Measurements from ENCODE around the gene GRK5. TPM values are rescaled to one million over a fixed set of nuclear protein-coding genes. Genes with fewer than 3 reads are reported as not detected.
A peak's percentile ranks its signal among the peaks of the same experiment; 100 is the strongest.

GRK5 gene
- total RNA-seq, 1 experiment from 2014 or later: 58.2 TPM

DNA sequence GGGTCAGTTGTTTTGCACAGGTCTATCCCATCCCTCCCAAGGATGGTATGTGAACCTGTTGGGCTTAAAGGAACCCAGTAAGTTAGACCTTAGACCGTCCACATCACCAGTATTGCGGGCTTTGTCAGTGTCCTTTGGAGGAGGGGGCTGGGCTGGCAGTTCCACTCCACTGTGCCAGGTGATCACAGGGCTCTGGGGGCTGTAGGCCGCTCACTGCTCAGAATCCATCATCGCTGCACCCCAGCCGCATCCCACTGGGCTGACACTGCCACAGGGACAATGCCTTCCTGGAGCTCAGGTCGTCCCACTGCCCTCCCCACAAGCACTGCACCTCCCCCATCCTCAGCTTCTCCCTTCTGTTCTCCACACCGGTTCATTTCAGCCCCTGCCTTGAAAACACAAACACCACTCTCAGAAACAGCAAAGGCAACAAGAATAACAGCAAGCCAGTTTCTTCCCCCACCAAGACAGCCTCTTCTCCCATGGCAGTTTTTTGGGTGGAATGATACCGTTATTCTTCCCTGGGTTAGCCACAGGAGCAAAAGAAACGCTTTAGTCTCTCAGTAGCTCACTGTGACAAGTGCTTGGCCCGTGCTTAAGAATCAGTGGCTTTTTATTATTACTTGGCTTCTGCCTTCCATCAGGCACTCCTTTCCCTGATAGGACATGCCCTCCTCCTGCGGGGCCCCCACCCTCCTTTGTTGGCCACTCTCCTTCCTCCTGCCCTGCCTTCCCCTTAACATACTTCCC, 111.2 kb downstream of the GRK5 start:
- CTCF ChIA-PET: no interaction called here
- TF ChIP-seq, protein P1, sequence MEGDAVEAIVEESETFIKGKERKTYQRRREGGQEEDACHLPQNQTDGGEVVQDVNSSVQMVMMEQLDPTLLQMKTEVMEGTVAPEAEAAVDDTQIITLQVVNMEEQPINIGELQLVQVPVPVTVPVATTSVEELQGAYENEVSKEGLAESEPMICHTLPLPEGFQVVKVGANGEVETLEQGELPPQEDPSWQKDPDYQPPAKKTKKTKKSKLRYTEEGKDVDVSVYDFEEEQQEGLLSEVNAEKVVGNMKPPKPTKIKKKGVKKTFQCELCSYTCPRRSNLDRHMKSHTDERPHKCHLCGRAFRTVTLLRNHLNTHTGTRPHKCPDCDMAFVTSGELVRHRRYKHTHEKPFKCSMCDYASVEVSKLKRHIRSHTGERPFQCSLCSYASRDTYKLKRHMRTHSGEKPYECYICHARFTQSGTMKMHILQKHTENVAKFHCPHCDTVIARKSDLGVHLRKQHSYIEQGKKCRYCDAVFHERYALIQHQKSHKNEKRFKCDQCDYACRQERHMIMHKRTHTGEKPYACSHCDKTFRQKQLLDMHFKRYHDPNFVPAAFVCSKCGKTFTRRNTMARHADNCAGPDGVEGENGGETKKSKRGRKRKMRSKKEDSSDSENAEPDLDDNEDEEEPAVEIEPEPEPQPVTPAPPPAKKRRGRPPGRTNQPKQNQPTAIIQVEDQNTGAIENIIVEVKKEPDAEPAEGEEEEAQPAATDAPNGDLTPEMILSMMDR (conservative IDR thresholded peaks at IDR 0.05; ENCODE audit: low read depth, low read length): no peak
- no peak for TF ChIP-seq EZH2 (IDR thresholded peaks at IDR 0.05; ENCODE audit: borderline replicate concordance, low read depth, low read length, poor library complexity, severe bottlenecking)
- no TSS peak for BruUV-seq (replicated peaks)
- H3K27me3 ChIP-seq (replicated peaks; ENCODE audit: insufficient read depth, low read depth, low read length, poor library complexity): no peaks in the 10 kb centered on the region
- H3K4me3 ChIP-seq (ENCODE audit: low read depth, low read length, poor library complexity, severe bottlenecking): no peak overlapping the region
- H3K4me1 ChIP-seq (ENCODE audit: insufficient read depth, low read length, poor library complexity, severe bottlenecking): peaks cover 68% of the 10 kb centered on the region
- no peak for DNase-seq (ENCODE audit: low spot score)
- peaks cover 6% of the 10 kb centered on the region for H3K9me3 ChIP-seq (ENCODE audit: low read depth, low read length, poor library complexity, severe bottlenecking)
- intact Hi-C loops (cut with micrococcal nuclease; ENCODE audit: unreplicated experiment): no loop called here
- POLR2A ChIA-PET (ENCODE audit: low non-redundant PET): no interaction called here
- peak overlapping the region; percentile 77 for H3K27ac ChIP-seq (ENCODE audit: low read depth, low read length, poor library complexity, severe bottlenecking)
- no peaks in the 10 kb centered on the region for H3K36me3 ChIP-seq (ENCODE audit: insufficient read depth, low read length, poor library complexity, severe bottlenecking)

DNA sequence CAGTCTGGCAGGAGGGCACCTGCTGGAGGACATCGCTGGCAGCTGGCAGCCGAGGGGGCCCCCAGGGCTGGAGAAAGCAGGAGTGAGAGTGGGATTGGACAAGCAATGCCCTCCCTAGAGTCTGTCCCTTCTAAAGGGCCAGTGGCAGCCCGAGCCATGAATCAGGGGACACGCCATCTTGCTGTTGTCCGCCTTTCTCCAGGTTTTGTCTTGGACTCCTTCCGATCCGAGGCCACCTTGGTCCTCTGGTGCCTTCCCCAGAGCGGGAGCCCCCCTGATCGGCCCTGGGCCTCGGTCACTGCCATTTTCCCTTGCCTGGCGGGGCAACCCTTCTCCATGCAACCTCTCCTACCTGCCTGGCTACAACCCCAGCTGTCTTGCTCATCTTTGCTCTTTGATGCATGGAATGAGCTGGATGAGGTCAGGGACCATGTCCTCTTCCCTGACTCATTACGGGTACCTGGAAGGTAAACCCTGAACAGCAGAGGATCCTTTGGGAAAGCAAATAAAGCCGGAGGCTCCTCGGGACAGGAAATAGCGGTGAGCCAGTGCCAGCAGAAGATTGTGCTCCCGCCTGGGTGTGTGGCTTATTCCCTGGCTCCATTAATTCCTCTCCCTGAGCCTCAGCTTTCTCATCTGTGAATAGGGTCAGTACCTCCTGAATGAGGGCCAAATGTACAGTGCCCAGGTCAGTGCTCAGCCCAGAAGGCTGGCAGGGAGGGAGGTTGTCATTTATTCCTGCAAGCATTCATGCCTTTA, 112.0 kb downstream of the GRK5 start:
- H3K36me3 ChIP-seq (ENCODE audit: insufficient read depth, low read length, poor library complexity, severe bottlenecking): no peaks in the 10 kb centered on the region
- no peak overlapping the region for H3K4me3 ChIP-seq (ENCODE audit: low read depth, low read length, poor library complexity, severe bottlenecking)
- ChIA-PET CTCF (no interaction called here), POLR2A (ENCODE audit: low non-redundant PET) (no interaction called here)
- peaks cover 6% of the 10 kb centered on the region for H3K9me3 ChIP-seq (ENCODE audit: low read depth, low read length, poor library complexity, severe bottlenecking)
- H3K27me3 ChIP-seq (replicated peaks; ENCODE audit: insufficient read depth, low read depth, low read length, poor library complexity): no peaks in the 10 kb centered on the region
- H3K27ac ChIP-seq (ENCODE audit: low read depth, low read length, poor library complexity, severe bottlenecking): peak overlapping the region; percentile 77
- no peak for TF ChIP-seq EZH2 (IDR thresholded peaks at IDR 0.05; ENCODE audit: borderline replicate concordance, low read depth, low read length, poor library complexity, severe bottlenecking)
- TF ChIP-seq, protein P1 (conservative IDR thresholded peaks at IDR 0.05; ENCODE audit: low read depth, low read length): no peak
- peaks cover 68% of the 10 kb centered on the region for H3K4me1 ChIP-seq (ENCODE audit: insufficient read depth, low read length, poor library complexity, severe bottlenecking)
- BruUV-seq (replicated peaks): no TSS peak
- no peak for DNase-seq (ENCODE audit: low spot score)
- intact Hi-C loops (cut with micrococcal nuclease; ENCODE audit: unreplicated experiment): no loop called here

GRCh38 chr10:119319920-119320258, 112.5 kb downstream of the GRK5 start:
- intact Hi-C loops (cut with micrococcal nuclease; ENCODE audit: unreplicated experiment): no loop called here
- no TSS peak for BruUV-seq (replicated peaks)
- TF ChIP-seq, protein P1 (conservative IDR thresholded peaks at IDR 0.05; ENCODE audit: low read depth, low read length): no peak
- no peak for TF ChIP-seq EZH2 (IDR thresholded peaks at IDR 0.05; ENCODE audit: borderline replicate concordance, low read depth, low read length, poor library complexity, severe bottlenecking)

More at GRCh38 chr10:119319920-119320258, 112.5 kb downstream of the GRK5 start:
- H3K36me3 ChIP-seq (ENCODE audit: insufficient read depth, low read length, poor library complexity, severe bottlenecking): no peaks in the 10 kb centered on the region
- H3K27ac ChIP-seq (ENCODE audit: low read depth, low read length, poor library complexity, severe bottlenecking): peak overlapping the region; percentile 77
- H3K9me3 ChIP-seq (ENCODE audit: low read depth, low read length, poor library complexity, severe bottlenecking): peaks cover 6% of the 10 kb centered on the region
- CTCF ChIA-PET: no interaction called here
- H3K27me3 ChIP-seq (replicated peaks; ENCODE audit: insufficient read depth, low read depth, low read length, poor library complexity): no peaks in the 10 kb centered on the region
- no peak overlapping the region for H3K4me3 ChIP-seq (ENCODE audit: low read depth, low read length, poor library complexity, severe bottlenecking)
- POLR2A ChIA-PET (ENCODE audit: low non-redundant PET): no interaction called here
- peaks cover 66% of the 10 kb centered on the region for H3K4me1 ChIP-seq (ENCODE audit: insufficient read depth, low read length, poor library complexity, severe bottlenecking)
- DNase-seq (ENCODE audit: low spot score): no peak
